ENCODE results near the gene ALB.

ALB gene

DNA sequence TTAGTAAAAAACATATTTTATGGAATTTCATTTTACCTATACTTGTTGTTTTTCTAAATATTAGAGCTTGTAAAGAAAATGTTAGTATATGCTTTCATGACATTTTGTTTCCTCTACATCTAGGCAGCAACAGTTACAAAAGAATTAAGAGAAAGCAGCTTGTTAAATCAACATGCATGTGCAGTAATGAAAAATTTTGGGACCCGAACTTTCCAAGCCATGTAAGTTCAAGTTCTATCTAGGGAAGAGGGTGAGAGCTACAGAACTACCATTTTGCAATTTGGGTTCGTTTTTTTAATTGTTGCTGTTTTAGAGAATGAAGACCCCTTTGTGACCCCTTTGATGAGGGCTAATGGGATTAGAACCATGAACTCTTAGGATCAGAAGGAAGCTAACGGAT is 39.1 kb downstream of the ALB start:
- in situ Hi-C loops (cut with HindIII; ENCODE audit: low pct_ligation_motif_present, low sequenced_read_pairs) = no loop called here
- DNase-seq = no peak
- H3K36me3 ChIP-seq (replicated peaks) = no peaks in the 10 kb centered on the region
- H3K27me3 ChIP-seq (replicated peaks) = no peaks in the 10 kb centered on the region
- H3K4me3 ChIP-seq (ENCODE audit: low read depth, low read length) = no peak overlapping the region
- TF ChIP-seq, protein P1, sequence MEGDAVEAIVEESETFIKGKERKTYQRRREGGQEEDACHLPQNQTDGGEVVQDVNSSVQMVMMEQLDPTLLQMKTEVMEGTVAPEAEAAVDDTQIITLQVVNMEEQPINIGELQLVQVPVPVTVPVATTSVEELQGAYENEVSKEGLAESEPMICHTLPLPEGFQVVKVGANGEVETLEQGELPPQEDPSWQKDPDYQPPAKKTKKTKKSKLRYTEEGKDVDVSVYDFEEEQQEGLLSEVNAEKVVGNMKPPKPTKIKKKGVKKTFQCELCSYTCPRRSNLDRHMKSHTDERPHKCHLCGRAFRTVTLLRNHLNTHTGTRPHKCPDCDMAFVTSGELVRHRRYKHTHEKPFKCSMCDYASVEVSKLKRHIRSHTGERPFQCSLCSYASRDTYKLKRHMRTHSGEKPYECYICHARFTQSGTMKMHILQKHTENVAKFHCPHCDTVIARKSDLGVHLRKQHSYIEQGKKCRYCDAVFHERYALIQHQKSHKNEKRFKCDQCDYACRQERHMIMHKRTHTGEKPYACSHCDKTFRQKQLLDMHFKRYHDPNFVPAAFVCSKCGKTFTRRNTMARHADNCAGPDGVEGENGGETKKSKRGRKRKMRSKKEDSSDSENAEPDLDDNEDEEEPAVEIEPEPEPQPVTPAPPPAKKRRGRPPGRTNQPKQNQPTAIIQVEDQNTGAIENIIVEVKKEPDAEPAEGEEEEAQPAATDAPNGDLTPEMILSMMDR (IDR thresholded peaks at IDR 0.05; ENCODE audit: low read depth, low read length, missing control alignments) = no peak
- H3K27ac ChIP-seq = no peak overlapping the region

DNA sequence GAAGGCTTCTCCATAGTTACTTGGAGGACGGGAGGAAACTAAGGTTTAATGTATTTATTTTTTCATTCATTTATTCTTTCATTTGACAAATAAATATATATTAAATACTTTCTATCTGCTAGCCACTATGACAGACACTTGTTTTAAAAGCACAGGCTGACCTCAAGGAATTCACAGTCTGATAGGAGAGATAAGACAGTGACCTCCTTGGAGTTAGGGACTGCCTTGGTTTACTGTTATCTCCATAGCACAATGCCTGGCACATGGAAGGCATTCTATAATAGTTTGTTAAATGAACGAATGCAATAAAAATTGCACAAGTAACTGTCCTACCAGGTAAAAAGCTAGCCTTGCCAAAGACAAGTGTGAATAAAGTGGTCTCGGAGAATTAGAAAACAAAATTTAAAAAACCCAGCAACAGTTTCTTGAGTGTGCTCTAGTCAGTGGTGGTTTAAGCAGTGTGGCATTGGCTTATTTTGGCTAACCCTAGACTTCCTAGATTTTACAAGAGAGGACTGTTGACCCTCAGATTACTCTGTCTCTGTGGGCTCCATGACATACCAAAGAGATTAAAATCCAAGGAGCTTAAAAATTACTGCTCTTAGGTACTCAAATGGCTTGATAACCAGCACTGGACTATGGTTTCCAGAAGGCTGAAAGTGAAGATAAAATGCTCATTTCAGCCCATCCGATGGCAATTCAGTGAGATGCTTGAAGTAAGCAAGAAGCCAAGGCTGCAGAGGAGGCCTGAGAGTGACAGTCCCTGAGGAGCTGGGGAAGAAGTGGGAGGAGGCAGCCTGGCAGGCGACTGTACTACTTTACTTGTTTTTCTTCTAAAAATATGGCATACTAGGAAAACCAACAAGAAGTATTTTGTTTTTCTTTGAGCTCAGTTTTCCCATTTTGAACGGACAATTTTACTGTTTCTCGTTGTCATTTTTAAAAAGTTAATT is 41.6 kb downstream of the ALB start:
- Histone ChIP-seq H3K27ac (no peak overlapping the region), H3K27me3 (replicated peaks) (no peaks in the 10 kb centered on the region), H3K36me3 (replicated peaks) (no peaks in the 10 kb centered on the region), H3K4me3 (ENCODE audit: low read depth, low read length) (no peak overlapping the region)
- TF ChIP-seq, protein P1 (IDR thresholded peaks at IDR 0.05; ENCODE audit: low read depth, low read length, missing control alignments) = no peak
- in situ Hi-C loops (cut with HindIII; ENCODE audit: low pct_ligation_motif_present, low sequenced_read_pairs) = no loop called here
- DNase-seq = no peak

DNA sequence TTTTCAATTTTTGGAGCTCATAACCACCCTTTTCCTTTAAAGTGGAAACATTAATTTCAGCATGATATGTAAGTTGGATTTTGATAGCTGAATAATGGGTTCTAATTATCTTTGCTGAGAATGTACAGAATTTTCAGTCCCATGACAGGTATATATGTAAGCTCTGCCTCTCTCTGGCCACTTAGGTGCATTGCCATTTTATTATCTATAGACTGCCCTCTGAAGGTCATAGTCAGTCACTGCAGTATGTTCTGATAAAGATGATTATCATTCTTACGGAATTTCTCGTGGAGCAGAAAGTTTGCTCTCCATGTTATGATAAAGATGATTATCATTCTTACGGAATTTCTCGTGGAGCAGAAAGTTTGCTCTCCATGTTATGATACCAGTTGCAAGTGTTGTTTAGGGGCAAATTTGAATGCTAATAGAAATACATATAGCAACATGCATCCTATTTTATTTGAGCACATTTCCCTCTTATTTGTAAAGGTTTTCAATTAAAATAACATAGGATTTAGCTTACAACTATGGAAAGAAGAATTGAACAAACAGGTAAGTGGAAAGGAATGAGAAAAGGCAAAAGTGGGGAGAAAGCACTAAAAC is 42.4 kb downstream of the ALB start:
- DNase-seq = peak; percentile 57
- TF ChIP-seq, protein P1 (IDR thresholded peaks at IDR 0.05; ENCODE audit: low read depth, low read length, missing control alignments) = peak; percentile 78
- Histone ChIP-seq H3K36me3 (replicated peaks) (no peaks in the 10 kb centered on the region), H3K27me3 (replicated peaks) (no peaks in the 10 kb centered on the region), H3K27ac (no peak overlapping the region), H3K4me3 (ENCODE audit: low read depth, low read length) (no peak overlapping the region)
- in situ Hi-C loops (cut with HindIII; ENCODE audit: low pct_ligation_motif_present, low sequenced_read_pairs) = no loop called here

DNA sequence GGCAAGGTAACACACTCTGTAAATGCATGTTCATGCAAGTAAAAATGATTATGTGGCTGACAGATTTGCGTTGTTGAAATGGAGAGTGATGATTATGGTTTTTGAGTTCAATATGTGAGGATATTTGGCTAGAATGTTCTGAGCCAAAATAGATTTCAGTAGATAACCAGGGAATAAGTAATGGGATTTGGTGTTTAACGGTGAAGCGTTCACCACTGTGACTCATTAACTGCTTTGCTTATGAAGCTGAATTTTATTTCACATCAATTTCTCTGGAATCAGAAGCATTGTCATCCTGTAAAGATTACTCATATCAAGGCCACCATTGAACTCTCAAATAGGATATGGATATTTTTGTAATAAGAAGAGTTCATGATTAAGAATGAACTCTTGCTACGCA is 43.6 kb downstream of the ALB start:
- H3K36me3 ChIP-seq (replicated peaks) = no peaks in the 10 kb centered on the region
- H3K4me3 ChIP-seq (ENCODE audit: low read depth, low read length) = no peak overlapping the region
- in situ Hi-C loops (cut with HindIII; ENCODE audit: low pct_ligation_motif_present, low sequenced_read_pairs) = no loop called here
- TF ChIP-seq, protein P1 (IDR thresholded peaks at IDR 0.05; ENCODE audit: low read depth, low read length, missing control alignments) = no peak
- H3K27ac ChIP-seq = no peak overlapping the region
- peak; percentile 37 for DNase-seq
- no peaks in the 10 kb centered on the region for H3K27me3 ChIP-seq (replicated peaks)

DNA sequence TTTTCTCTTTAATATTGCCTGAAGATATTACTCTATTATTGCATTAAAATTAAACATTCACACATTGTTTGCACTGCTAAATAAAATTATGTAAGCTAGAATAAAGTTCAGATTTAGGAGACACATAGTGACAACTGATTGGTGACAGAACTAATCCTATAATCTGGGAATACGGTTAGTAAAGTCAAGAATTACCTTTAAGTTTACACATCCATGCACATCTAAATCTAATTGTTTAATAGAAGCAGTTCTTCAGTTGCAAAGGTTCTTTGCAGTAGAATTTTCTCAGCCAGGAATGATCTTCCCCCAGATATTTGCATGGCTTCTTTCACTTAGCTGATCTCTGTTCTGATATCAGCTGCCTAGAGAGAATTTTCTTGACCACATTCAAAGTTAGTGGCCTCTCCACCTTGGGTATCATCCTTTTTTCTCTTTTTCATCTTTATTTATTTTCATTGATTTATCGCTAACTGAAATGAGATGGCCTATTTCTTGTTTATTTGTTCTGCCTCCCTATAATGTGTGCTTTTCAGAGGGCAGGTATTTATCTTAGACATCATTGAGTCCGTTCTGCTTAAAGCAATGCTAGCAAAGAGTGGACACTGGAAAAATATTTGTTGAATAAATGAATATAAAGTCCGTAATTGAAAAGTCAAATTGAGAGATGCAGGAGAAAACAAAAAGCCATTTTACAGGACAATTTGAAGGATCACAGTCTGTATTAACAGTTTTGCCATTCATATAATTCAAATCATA is 44.5 kb downstream of the ALB start:
- DNase-seq = no peak
- no peak overlapping the region for H3K27ac ChIP-seq
- TF ChIP-seq, protein P1 (IDR thresholded peaks at IDR 0.05; ENCODE audit: low read depth, low read length, missing control alignments) = no peak
- H3K27me3 ChIP-seq (replicated peaks) = no peaks in the 10 kb centered on the region
- H3K4me3 ChIP-seq (ENCODE audit: low read depth, low read length) = no peak overlapping the region
- no peaks in the 10 kb centered on the region for H3K36me3 ChIP-seq (replicated peaks)
- in situ Hi-C loops (cut with HindIII; ENCODE audit: low pct_ligation_motif_present, low sequenced_read_pairs) = no loop called here
